NAMALWA (cell line): ENCODE data around the gene COL8A1.

Source experiments
- DNase-seq: peaks from one replicate; pipeline ENCODE4 v3.0.0-alpha.2; 2015; ENCODE audit warnings: low spot score

COL8A1 gene

GRCh38 chr3:99761415-99762165 lies 123.2 kb downstream of the COL8A1 start:
- no peak for DNase-seq

DNA sequence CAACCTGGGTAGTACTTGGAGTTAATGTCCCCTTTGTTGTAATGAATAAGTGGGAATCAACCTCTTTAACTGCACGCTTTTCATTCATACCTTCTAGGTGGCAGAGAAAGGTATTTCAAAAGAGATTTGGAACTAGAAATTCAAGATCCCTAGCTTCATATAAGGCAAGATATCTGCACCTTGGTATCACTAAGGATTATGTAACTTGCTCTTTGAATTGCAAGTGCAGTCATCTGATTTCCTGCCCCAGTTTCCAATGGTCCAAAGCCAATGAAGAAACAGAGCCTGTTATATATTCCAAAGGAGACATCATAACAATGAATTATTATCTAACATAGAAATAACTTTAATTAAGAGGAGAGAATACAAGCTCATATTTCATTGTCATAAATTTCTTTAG lies 124.5 kb downstream of the COL8A1 start:
- DNase-seq: no peak

DNA sequence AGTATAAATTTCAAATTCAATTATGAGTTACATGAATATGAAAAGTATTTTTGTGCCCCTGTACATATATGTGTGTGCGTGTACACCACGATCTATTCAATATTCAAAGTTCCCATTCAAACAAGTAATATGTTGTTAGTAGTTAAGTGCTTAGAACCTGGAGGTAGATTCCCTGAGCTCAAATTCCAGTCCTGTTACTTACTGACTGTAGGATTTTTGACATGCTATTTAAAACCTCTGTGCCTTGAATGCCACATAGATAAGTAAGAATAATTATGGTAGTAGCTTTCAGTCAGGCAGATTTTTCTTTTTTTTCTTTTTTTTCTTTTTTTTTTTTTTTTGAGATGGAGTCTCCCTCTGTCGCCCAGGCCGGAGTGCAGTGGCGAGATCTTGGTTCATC lies 126.0 kb downstream of the COL8A1 start:
- no peak for DNase-seq

DNA sequence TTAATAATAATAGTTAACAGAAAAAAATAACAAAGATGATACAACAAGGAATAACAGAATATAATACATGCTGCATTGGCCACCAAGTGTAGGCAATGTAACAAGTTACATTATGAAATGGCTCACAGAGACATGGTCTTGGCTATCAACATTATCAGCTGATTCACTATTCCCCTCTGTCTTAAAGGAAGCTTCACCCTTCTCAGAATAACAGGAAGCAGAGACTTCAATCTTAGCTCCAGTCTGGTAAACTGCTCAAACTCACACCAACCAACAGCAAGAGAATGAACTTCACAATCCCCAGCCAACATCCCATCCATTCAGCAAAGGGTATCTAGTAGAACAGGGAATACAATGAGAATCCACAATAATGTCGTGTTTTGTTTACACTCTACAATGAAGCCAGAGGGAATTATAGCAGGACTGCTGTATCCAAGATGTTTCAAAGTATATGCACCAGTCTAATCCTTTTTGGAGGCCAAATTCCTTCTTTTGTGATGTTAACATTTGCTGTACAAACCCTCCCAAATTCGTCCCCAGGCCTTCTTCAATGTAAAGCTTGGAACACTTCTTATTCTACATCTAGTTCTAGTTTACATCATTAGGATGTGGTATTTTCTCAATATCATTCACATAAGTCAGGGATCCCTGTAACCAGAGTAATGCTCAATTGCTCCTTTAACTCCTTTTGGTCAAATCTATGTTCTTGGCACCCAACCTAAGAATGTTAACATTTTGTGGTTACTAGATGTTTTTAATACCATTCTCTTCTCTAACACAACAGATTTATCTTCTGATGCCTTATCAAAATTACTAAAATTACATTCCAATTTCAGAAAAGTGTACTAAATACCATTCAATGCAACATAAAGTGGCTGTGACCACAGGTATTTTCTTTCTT lies 126.9 kb downstream of the COL8A1 start:
- no peak for DNase-seq

DNA sequence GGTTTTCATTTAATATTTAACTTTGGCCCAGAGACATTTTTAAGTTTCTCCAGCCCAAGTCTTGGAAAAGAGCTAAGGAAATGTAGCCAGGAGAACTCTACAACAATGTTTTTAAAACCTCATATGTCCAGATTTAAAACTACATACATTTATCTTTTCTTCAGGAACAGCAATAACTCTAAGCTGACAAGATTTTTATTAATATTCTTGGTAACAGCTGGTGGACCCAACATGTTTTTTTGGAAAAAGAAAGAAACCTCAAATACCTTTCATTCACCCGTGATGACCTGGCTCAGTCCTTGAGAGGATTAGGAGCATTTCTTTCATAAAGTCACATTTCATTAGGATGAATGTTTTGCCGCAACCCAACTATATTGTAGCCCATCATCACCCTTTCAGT lies 128.9 kb downstream of the COL8A1 start:
- no peak for DNase-seq

DNA sequence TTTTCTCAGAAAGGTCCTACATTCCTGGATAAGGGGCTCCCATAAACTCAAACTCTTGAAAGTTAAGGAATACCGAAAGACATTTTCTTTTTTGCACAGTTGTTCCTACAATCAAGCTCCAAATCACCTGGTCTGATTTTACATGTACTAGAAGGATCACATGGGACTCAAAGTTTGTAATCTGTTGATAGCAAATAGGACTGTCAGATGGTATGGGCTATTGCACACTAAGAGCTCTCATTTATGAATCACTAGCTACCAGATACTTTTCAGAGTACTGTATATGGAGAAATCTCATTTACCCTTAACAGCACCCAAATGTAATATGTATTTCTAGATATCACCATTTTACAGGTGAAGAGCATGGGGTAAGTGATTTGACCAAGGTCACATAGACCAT lies 129.7 kb downstream of the COL8A1 start:
- no peak for DNase-seq

GRCh38 chr3:99768808-99769501 lies 130.6 kb downstream of the COL8A1 start:
- DNase-seq: no peak

DNA sequence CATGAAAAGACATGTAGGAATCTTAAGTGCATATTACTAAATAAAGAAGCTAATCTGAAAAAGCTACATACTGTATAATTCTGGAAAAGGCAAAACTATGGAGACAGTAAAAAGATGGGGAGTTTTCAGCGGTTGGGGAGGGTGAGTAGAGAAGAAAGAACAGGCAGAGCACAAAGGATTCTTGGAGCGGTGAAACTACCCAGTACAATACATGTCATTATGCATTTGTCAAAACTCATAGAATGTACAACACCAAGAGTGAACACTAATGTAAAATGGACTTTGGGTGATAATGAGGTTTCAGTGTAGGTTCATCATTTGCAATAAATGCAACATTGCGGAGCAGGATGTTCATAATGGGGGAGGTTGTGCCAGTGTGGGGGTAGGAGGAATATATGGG lies 133.8 kb downstream of the COL8A1 start:
- DNase-seq: no peak

DNA sequence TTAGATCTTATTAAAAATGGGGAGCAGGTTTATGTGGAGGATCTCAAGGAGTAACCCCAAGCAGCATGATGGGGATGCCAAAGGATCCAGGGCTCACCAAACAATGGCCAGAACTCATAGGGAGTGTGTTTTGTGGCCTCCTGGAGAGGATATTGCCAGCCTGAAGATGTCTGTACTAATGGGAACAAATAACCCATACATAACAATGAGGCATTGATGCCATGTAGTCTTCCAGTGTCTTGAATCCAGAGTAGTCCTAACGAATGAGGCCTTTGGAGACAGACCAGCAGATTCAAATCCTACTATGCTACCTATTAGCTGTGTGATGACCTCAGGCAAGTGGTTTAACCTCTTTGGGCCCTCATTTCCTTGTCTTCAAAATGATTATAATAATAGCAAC lies 134.3 kb downstream of the COL8A1 start:
- DNase-seq: no peak

- DNase-seq: no peak
Observed at GRCh38 chr3:99774467-99774866, 136.1 kb downstream of the COL8A1 start.

DNA sequence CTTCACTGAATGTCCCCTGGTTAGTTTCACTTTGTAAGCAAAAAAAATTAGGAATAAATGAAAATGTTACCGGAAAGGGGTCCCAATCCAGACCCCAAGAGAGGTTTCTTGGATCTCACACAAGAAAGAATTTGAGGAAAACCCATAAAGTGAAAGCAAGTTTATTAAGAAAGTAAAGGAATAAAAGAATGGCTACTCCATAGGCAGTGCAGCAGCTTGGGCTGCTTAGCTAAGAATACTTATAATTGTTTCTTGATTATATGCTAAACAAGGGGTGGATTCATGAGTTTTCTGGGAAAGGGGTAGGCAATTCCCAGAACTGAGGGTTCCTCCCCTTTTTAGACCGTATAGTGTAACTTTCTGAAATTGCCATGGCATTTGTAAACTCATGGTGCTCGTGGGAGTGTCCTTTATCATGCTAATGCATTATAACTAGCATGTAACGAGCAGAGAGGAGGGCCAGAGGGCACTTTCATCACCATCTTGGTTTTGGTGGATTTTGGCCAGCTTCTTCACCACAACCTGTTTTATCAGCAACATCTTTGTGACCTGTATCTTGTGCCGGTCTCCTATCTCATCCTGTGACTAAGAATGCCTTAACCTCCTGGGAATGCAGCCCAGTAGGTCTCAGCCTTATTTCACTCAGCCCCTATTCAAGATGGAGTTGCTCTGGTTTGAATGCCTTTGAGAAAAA lies 138.3 kb downstream of the COL8A1 start:
- DNase-seq: no peak

GRCh38 chr3:99777210-99777549 lies 138.8 kb downstream of the COL8A1 start:
- no peak for DNase-seq

DNA sequence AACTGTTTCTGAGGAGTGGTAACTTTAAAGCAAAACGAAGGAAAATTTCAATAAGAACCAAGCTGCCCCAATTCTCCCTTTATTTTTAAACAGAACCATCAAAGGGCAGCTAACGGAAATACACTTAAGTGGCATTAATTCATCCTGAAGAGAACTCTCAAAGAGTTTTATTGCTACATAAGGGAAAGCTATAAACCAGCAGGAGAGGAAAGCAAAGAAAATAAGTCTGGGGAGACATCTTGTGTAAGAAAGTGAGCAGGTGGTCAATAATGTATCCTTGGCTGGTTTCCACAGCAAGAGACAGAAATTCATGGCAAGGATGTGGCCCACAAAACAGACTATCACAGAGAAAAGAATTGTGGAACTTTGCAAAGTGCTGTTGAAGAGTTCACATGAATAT lies 139.3 kb downstream of the COL8A1 start:
- no peak for DNase-seq

DNA sequence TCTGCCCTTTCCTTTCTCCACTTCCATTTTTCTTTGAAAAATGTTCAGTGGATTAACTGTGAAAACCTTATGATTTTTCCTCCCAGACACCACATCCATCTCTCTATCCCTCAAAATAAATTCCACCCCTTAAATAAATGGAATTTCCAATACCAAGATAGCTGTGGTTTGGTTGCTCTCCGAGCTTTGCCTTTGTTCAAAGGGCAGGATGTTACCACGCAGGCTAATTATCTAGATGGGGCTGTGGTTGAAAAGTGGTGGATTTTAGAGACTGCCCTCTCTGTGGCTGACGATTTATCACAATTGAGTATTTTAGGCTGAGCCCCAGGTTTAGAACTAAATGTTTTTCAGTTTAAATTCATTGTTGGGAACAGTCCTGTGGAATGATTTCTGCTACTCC lies 142.4 kb downstream of the COL8A1 start:
- DNase-seq: no peak

GRCh38 chr3:99781761-99782160 lies 143.4 kb downstream of the COL8A1 start:
- no peak for DNase-seq

- DNase-seq: no peak
Observed at GRCh38 chr3:99783011-99783573, 144.7 kb downstream of the COL8A1 start.

- DNase-seq: peak; percentile 66
Observed at GRCh38 chr3:99789011-99789721, 150.8 kb downstream of the COL8A1 start.

- DNase-seq: no peak
Observed at GRCh38 chr3:99794485-99794884, 156.1 kb downstream of the COL8A1 start.

GRCh38 chr3:99795573-99795972 lies 157.2 kb downstream of the COL8A1 start:
- no peak for DNase-seq

DNA sequence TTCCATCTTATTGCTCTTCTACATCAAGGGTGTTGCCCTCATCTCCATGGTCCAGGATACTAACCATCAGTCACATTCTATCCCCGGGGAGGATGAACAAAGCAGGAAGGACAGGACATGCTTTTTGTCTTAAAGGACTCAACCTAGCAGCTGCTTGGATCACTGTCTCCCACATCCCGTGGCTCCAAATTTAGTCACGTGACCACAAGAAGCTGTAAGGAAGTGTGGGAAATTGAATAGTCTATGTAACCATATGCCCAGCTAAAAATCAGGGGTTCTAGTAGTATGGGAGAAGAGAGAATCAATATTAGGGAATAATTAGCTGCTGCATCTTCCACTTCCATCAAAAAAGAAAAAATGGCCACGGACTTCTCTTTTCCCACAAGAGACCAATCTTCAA lies 161.0 kb downstream of the COL8A1 start:
- no peak for DNase-seq

GRCh38 chr3:99803297-99803696 lies 164.9 kb downstream of the COL8A1 start:
- DNase-seq: no peak
